IPS DF 6.9 (cell line): ENCODE data around the gene XPOT.
A peak's percentile ranks its signal among the peaks of the same experiment; 100 is the strongest.
"Not testable (repeated sequence)": the region's sequence is repeated elsewhere in the genome, so short reads cannot be mapped to it uniquely, and the experiment has no call there.

ENCODE experiments used
- DNase-seq: peaks from one replicate; pipeline ENCODE4 v3.0.0-alpha.2; 2013; ENCODE audit warnings: low read depth, low spot score
- H3K27ac ChIP-seq: one replicate; pipeline ENCODE4 v1.5.1; 2013; ENCODE audit warnings: low read length, control low read depth
- H3K27me3 ChIP-seq: 2 replicates; pipeline ENCODE4 v1.6.1; 2013; ENCODE audit warnings: mild to moderate bottlenecking, low read length; ENCODE audit not compliant: control insufficient read depth, insufficient read depth
- H3K36me3 ChIP-seq: 2 replicates; pipeline ENCODE4 v1.6.1; 2013; ENCODE audit warnings: low read length; ENCODE audit not compliant: control insufficient read depth, insufficient read depth
- H3K4me1 ChIP-seq: 2 replicates; pipeline ENCODE4 v1.6.1; 2013; ENCODE audit warnings: low read length; ENCODE audit not compliant: control insufficient read depth, insufficient read depth
- H3K4me3 ChIP-seq: 2 replicates; pipeline ENCODE4 v1.5.1; 2013; ENCODE audit warnings: mild to moderate bottlenecking, low read length
- H3K9me3 ChIP-seq: 2 replicates; pipeline ENCODE4 v1.6.1; 2013; ENCODE audit warnings: low read length, inconsistent platforms; ENCODE audit not compliant: control insufficient read depth, insufficient read depth
- WGBS: extraction: QIAGEN DNeasy Blood & Tissue Kit; methylation state at CpG from one replicate; pipeline ENCODE4 v1.1.7; 2013; ENCODE audit warnings: mixed read lengths, missing lambda C conversion rate; ENCODE audit not compliant: insufficient read length, insufficient coverage; 5-methylcytosine and 5-hydroxymethylcytosine counted together

The XPOT gene, protein sequence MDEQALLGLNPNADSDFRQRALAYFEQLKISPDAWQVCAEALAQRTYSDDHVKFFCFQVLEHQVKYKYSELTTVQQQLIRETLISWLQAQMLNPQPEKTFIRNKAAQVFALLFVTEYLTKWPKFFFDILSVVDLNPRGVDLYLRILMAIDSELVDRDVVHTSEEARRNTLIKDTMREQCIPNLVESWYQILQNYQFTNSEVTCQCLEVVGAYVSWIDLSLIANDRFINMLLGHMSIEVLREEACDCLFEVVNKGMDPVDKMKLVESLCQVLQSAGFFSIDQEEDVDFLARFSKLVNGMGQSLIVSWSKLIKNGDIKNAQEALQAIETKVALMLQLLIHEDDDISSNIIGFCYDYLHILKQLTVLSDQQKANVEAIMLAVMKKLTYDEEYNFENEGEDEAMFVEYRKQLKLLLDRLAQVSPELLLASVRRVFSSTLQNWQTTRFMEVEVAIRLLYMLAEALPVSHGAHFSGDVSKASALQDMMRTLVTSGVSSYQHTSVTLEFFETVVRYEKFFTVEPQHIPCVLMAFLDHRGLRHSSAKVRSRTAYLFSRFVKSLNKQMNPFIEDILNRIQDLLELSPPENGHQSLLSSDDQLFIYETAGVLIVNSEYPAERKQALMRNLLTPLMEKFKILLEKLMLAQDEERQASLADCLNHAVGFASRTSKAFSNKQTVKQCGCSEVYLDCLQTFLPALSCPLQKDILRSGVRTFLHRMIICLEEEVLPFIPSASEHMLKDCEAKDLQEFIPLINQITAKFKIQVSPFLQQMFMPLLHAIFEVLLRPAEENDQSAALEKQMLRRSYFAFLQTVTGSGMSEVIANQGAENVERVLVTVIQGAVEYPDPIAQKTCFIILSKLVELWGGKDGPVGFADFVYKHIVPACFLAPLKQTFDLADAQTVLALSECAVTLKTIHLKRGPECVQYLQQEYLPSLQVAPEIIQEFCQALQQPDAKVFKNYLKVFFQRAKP

DNA sequence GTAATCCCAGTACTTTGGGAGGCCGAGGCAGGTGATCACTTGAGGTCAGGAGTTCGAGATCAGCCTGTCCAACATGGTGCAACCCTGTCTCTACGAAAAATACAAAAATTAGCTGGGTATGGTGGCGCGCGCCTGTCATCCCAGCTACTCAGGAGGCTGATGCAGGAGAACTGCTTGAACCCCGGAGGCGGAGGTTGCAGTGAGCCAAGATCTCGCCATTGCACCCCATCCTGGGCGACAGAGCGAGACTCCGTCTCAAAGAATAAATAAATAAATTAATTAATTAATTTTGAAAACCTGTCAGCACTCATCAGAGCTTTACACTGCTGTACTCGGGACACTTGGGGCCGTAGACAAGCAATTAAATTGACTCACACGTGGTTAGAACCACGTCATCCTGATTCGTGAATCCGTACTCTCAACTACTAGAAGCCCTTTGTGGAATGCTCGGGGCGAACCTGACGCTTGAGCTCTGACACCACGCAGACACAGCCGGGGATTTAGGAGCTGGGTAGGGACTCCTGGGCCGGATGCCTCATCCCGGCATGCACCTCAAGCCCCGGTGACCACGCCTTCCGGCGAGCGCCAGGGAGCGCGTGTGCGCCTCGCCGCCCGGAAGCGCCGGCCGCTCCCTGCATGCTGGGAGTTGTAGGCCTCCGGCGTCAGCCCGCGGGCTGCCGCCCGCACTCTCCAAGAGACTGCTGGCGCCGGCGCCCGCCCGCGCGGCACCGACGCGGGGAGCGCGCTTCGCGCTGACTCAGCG is at the start of gene XPOT:
Gene XPOT, plus strand, starts transcription at position 686 of the 763 bp plus-strand sequence. CDS start 5,644 bp downstream, outside the sequence.
- no peak within 1 kb of the TSS for H3K27ac ChIP-seq
- peak; percentile 95 for DNase-seq
- H3K36me3 ChIP-seq, result no peaks in the 10 kb centered on the region
- H3K27me3 ChIP-seq, result no peaks in the 10 kb centered on the region
- peak within 1 kb of the TSS; percentile 95 for H3K4me3 ChIP-seq
- WGBS, result no CpG with 5 or more reads among the region's 60 CpGs
- no peaks in the 10 kb centered on the region for H3K9me3 ChIP-seq
- H3K4me1 ChIP-seq, result no peaks in the 10 kb centered on the region; the same call in 1 of the 2 replicates

DNA sequence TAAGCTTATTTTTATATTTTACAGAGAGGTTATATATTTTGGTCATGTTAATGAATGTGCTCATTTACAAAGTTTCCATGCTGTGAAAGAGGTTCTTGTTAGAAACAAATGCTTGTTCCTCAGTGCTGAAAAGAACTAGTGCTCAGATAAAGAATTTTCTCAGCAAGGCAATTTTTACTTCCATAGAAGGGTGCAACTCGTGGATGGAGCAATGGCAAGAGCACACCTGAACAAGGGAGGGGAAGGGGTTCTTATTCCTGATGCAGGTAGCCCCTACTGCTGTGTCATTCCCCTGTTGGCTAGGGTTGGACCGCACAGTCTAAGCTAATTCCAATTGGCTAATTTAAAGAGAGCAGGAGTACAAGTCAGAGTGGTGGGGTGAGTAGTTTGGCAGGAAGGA is 48.0 kb upstream of the XPOT start:
- H3K4me3 ChIP-seq, H3K27me3 ChIP-seq, H3K27ac ChIP-seq, H3K9me3 ChIP-seq, H3K4me1 ChIP-seq, H3K36me3 ChIP-seq, DNase-seq: not testable (repeated sequence)
- WGBS, result no CpG with 5 or more reads among the region's 2 CpGs

DNA sequence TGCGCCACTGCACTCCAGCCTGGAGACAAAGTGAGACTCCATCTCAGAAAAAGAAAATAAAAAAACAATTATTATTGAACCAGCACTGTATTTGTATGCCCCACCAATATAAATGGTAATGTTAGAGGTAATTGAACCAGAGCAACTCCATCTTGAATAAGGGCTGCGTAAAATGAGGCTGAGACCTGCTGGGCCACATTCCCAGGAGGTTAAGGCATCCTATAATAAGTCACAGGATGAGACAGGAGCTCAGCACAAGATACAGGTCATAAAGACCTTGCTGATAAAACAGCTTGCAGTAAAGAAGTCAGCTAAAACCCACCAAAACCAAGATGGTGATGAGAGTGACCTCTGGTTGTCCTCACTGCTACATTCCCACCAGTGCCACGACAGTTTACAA is 43.0 kb upstream of the XPOT start:
- not testable (repeated sequence) for H3K36me3 ChIP-seq, H3K27me3 ChIP-seq, H3K4me1 ChIP-seq, H3K27ac ChIP-seq, DNase-seq, H3K9me3 ChIP-seq, H3K4me3 ChIP-seq
- no CpG with 5 or more reads among the region's 3 CpGs for WGBS

DNA sequence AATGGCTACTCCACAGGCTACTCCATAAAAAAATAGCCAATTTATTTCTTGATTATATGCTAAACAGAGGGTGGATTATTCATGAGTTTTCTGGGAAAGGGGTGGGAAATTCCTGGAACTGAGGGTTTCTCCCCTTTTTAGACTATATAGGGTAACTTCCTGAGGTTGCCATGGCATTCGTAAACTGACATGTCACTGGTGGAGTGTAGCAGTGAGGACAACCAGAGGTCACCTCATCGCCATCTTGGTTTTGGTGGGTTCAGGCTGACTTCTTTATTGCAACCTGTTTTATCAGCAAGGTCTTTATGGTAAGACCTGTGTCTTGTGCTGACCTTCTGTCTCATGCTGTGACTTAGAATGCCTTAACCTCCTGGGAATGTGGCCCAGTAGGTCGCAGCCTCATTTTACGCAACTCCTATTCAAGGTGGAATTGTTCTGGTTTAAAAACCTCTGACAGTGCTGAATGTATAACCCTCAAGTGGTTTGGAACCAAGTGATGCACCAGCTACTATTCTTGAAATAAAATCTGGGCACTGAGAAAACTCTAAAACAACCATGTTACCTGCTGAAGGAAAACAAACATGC is 41.4 kb upstream of the XPOT start:
- H3K36me3 ChIP-seq, result no peaks in the 10 kb centered on the region
- DNase-seq, result no peak
- H3K4me3 ChIP-seq, result no peak overlapping the region
- H3K27me3 ChIP-seq, result no peaks in the 10 kb centered on the region
- no peak overlapping the region for H3K27ac ChIP-seq
- no CpG with 5 or more reads among the region's 4 CpGs for WGBS
- no peaks in the 10 kb centered on the region for H3K4me1 ChIP-seq
- H3K9me3 ChIP-seq, result no peaks in the 10 kb centered on the region

DNA sequence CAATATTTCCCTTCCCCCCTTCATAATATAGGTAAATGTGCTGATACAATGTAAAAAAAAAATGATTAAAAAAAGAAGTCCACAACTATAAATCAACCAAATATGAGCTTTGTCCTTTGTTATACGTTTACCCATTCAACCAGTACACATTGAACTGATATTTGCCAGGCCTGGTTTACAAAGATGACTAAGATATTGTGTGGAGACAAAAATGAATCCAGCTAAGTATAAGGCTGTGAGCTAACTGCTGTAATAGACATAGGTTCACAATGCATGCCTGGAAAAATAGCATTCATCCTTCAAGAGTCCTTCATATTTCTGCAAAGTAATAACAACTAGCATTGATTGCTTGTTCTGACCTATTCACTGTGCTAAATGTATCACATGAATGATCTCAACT is 20.5 kb upstream of the XPOT start:
- no peak overlapping the region for H3K27ac ChIP-seq
- DNase-seq, result no peak
- H3K36me3 ChIP-seq, result no peaks in the 10 kb centered on the region; the same call in 1 of the 2 replicates
- H3K4me1 ChIP-seq, result no peaks in the 10 kb centered on the region
- H3K27me3 ChIP-seq, result no peaks in the 10 kb centered on the region
- no peaks in the 10 kb centered on the region for H3K9me3 ChIP-seq
- H3K4me3 ChIP-seq, result no peak overlapping the region
- WGBS, result no CpG with 5 or more reads among the region's 1 CpG

DNA sequence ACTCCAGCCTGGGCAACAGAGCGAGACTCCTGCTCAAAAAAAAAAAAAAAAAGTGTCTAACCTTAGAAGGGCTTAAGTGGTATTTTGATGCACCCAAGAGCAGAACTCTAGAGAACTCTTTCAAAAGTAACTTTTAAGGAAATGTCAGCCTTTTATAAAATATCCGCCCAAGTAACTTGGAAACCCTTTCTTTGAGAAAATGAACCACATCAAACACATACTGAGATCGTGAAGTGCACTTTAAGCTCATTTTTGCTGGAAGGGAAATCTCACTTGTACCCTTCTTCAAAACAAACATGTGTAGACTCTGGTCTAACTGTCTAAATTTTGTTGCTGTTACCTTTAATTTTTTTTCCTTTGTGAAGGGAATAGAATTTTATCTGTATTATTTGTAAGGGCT is 19.2 kb upstream of the XPOT start:
- Histone ChIP-seq H3K27ac (no peak overlapping the region), H3K4me3 (no peak overlapping the region)

DNA sequence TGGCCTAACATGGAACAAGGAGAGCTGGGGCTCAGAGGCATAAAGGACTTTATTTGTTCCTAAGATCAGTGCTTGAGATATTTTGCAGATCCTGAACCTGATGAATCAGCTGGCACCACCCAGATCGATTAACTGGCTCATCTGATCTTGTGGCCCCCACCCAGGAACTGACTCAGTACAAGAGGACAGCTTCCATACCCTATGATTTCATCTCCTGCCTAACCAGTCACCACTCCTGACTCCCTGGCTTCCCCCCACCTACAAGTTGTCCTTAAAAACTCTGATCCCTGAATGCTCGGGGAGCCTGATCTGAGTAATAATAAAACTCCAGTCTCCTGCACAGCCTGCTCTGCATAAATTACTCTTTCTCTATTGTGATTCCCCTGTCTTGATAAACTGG is 18.7 kb upstream of the XPOT start:
- WGBS, result no CpG with 5 or more reads among the region's 2 CpGs
- DNase-seq, result no peak
- Histone ChIP-seq H3K27me3 (no peaks in the 10 kb centered on the region), H3K36me3 (no peaks in the 10 kb centered on the region; the same call in 1 of the 2 replicates), H3K4me1 (no peaks in the 10 kb centered on the region), H3K27ac (no peak overlapping the region), H3K9me3 (no peaks in the 10 kb centered on the region), H3K4me3 (no peak overlapping the region)

More for the DNA sequence above, 19.2 kb upstream of the XPOT start:
- H3K4me1 ChIP-seq, result no peaks in the 10 kb centered on the region
- no peaks in the 10 kb centered on the region; the same call in 1 of the 2 replicates for H3K36me3 ChIP-seq
- H3K9me3 ChIP-seq, result no peaks in the 10 kb centered on the region
- WGBS, result no CpG with 5 or more reads among the region's 3 CpGs
- DNase-seq, result no peak
- no peaks in the 10 kb centered on the region for H3K27me3 ChIP-seq

DNA sequence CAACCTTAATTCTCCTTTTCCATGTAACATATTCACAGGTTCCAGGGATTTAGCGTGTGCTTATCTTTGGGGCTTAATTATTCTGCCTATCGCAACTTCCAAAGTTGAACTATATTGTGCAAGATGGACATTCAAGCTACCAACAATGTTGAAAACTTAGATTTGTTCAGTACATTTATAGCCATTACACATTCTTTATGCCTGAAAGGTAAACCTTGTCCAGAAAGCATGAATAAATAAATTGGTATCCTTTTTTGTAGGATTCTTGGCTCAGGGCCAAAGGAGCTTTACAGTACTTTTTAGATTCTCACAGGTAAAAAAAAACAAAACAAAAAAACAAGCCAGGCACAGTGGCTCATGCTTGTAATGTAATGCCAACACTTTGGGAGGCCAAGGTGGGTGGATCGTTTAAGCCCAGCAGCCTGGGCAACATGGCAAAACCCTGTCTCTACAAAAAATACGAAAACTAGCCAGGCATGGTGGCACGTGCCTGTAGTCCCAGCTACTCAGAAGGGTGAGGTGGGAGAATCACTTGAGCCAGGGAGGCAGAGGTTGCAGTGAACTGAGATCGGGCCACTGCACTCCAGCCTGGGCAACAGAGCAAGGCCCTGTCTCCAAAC is 16.9 kb upstream of the XPOT start:
- H3K4me3 ChIP-seq, result no peak overlapping the region
- H3K27me3 ChIP-seq, result no peaks in the 10 kb centered on the region
- no CpG with 5 or more reads among the region's 6 CpGs for WGBS
- H3K36me3 ChIP-seq, result no peaks in the 10 kb centered on the region; the same call in 1 of the 2 replicates
- H3K4me1 ChIP-seq, result no peaks in the 10 kb centered on the region
- DNase-seq, result no peak
- H3K9me3 ChIP-seq, result no peaks in the 10 kb centered on the region
- H3K27ac ChIP-seq, result no peak overlapping the region

DNA sequence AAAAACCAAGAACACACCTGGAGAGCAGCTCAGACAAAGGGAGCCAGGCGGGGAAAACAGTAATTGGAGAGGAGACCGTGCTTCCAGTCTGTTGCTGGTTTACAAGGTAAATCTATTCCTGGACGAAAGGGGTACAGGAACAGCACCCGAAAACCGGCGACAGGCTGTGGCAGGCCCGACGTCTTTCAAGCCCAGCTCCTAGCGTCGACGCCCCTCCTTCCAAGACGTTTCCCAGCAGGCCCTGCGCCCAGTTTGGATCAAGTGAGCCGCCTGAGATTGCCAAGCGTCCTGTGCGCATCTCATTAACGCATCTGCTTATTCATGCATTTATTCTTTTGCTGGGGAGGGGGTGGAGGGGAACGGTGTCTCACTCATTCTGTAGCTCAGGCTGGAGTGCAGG is 15.0 kb upstream of the XPOT start:
- Histone ChIP-seq H3K27ac (no peak overlapping the region), H3K27me3 (no peaks in the 10 kb centered on the region), H3K9me3 (no peaks in the 10 kb centered on the region), H3K4me1 (no peaks in the 10 kb centered on the region), H3K36me3 (no peaks in the 10 kb centered on the region; the same call in 1 of the 2 replicates), H3K4me3 (no peak overlapping the region)
- WGBS, result no CpG with 5 or more reads among the region's 18 CpGs
- DNase-seq, result no peak
